8988T (cell line): ENCODE data around the gene DESI1.
"Not testable (repeated sequence)": the region's sequence is repeated elsewhere in the genome, so short reads cannot be mapped to it uniquely, and the experiment has no call there.

Experiments
- DNase-seq: peaks from one replicate; pipeline ENCODE4 v3.0.0; 2011

Gene DESI1

DNA sequence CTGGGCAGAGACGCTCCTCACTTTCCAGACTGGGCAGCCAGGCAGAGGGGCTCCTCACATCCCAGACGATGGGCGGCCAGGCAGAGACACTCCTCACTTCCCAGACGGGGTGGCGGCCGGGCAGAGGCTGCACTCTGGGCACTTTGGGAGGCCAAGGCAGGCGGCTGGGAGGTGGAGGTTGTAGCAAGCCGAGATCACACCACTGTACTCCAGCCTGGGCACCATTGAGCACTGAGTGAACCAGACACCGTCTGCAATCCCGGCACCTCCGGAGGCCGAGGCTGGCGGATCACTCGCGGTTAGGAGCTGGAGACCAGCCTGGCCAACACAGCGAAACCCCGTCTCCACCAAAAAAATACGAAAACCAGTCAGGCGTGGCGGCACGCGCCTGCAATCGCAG is 10.8 kb upstream of the DESI1 start:
- not testable (repeated sequence) for DNase-seq

DNA sequence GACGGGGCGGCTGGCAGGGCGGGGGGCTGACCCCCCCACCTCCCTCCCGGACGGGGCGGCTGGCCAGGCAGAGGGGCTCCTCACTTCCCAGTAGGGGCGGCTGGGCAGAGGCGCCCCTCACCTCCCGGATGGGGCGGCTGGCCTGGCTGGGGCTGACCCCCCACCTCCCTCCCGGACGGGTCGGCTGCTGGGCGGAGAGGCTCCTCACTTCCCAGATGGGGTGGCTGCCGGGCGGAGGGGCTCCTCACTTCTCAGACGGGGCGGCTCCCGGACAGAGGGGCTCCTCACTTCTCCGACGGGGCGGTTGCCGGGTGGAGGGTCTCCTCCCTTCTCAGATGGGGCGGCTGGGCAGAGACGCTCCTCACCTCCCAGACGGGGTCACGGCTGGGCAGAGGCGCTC is 10.3 kb upstream of the DESI1 start:
- not testable (repeated sequence) for DNase-seq

DNA sequence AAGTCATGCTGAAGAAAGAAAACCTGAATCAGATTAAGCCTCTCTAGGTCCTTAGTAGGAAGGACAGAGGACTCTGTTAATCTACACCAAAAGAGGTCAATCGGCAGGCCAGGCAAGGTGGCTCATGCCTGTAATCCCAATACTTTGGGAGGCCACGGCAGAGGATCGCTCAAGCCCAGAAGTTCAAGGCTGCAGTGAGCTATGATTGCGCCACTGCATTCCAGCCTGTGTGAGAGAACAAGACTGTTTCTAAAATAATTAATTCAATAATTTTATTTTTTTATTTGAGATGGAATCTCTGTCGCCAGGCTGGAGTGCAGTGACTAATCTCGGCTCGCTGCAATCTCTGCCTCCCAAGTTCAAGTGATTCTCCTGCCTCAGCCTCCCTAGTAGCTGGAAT is 4.7 kb upstream of the DESI1 start:
- DNase-seq, result no peak

DNA sequence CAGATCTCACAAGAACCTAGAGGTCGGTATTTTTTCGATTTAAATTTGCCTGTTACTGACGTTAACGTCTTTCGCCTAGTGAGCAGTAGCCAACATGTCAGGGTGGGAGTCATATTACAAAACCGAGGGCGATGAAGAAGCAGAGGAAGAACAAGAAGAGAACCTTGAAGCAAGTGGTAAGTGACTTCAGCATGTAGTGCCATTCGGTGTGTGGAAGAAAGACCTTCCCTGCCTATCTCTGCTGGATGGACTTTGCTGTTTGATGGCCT is 1.0 kb upstream of the DESI1 start:
- no peak for DNase-seq

DNA sequence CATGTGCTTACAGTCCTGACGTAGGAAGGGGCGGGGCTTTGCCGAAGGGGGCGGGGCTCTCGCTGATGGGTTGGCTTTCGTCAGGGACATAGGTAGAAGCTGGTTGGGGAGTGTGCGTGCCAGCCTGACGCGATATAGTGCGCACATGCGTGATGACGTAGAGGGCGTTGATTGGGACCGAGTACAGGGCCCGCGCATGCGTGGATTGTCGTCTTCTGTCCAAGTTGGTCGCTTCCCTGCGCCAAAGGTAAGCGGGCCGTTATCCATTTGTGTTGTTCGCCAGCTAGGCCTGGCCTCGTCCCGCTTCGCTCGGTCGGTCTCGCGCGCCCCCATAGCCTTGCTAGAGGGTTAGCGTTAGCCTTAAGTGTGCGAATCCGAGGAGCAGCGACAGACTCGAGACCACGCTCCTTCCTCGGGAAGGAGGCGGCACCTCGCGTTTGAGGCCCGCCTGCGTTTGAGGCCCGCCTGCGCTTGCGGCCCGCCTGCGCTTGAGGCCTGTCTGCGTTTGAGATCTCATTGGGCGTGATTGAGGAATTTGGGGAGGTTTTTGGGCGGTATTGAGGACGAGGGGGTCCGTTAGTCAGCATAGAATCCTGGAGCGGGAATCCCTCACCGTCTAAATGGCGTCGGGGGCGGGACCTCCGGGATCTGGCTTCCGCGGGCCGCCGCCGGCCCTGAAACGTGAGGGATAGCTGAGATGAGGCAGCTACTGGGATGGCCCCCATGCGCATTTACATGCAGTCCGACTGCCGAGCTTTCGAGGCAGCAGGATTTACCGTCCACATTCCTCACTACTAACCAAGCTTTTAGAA is 462 bp upstream of the DESI1 start, which contains the start of gene XRCC6:
Gene XRCC6 (plus strand): TSS at position 197 of the 812 bp plus-strand sequence. CDS start 710 bp downstream, outside the sequence.
- peak; percentile 85 for DNase-seq

DNA sequence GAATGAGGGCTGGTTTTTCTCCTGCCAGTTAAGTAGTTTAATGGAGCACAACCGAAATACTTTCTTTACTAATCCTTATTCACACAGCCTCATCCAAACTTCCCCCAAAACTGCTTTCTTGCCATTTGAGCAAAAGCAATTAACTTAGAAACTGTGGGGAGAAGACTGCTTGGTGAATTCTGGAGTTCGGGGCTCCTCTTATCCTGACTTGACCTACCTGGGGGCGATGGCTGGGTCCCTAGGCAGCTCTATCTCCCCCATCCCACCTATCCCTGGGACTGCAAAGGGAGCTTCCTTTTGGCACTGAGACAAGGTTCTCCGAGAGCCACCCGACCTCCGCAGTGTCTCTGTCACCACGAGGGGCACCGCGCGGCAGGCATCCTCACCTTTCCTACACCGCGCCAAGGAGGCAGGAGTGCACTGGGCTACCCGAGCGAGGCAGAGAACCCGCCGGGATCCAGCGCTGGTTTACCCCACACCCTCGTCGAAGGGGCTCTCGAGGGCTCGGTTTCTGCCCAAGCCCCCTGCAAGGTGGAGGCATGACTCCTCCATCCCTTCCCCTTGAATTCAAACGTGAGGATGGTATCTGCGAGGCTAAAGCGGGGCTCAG is 759 bp downstream of the DESI1 start:
- no peak for DNase-seq

DNA sequence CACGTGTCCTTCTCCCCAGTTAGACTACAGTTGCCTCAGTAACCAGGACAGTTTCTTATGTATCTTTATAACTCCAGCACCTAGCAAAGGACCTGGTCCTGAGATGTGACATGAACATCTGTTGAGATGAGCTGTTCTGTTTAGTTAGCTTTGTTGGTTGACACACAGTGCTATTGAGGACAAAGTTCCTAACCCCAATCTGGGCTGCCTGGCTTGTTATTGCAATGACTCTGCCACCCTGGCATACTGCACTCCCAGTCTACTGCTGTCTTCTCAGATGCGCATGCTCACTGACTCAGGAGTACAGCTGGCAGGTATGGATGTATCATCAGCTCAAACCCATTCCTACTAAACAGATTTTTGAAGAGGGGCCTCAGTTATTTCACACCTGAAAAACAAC is 7.4 kb downstream of the DESI1 start:
- DNase-seq, result no peak

DNA sequence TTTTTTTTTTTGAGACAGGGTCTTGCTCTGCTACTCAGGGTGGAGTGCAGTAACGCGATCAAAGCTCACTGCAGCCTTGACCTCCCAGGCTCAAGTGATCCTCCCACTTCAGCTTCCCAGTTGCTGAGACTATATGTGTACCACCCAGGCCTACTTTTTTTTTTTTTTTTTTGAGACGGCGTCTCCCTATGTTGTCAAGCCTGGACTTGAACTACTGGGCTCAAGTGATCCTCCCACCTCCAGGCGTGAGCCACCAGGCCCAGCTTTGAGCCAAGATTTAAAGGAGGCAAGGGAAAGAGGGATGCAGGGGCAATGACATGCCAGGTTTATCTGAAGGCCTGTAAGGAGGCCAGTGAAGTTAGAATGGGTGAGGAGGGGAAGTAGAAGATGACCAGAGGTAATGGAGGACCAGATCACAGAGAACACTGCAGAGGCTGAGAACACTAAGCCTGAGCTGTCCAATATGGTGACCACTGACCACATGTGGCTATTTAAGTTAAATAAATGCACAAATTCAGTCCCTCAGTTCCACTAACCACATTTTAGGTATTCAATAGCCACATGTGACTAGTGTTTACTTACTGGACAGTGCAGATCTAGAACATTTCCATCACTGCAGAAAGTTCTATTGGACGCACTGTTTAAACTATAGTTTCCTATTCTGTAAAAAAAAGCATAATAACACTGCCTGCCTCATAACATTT is 8.1 kb downstream of the DESI1 start:
- DNase-seq, result no peak

DNA sequence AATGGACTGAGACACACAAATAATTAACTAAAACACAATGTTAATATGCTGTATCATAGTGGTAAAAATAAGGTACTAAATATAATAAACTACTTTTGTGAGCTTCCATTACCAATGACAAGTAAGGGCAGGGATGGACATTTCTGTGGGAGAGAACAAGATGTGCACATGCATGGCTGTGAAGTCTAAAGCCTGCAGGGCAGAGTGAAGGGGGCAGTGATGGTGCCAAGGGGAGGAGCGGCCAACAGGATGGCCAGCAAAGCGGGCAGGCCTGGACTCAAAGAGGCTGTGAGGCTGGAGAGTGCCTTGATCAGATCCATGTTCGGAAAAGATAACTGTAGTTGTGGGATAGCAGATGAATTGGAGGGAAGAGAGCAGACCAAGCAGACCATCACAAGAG is 12.5 kb downstream of the DESI1 start:
- DNase-seq, result no peak

DNA sequence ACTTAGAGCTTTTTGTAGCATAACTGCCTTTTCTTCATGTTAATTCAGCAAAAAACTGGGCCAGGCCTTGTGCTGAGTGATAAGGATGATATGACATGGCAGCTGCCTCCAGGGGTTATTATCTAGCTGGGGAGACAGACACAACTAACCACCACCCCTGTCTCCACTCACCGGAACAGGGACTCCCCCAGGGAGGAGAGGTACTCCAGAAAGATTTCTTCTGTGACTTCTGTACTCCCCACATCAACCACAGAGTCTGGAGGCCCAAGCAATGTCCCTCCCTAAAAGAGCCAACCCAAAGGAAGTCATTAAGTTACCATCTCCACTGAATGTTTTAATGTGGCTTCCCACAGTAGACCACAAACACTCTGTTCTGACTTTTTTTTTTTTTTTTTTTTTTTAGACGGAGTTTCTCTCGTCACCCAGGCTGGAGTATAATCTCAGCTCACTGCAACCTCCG is 16.9 kb downstream of the DESI1 start:
- no peak for DNase-seq

DNA sequence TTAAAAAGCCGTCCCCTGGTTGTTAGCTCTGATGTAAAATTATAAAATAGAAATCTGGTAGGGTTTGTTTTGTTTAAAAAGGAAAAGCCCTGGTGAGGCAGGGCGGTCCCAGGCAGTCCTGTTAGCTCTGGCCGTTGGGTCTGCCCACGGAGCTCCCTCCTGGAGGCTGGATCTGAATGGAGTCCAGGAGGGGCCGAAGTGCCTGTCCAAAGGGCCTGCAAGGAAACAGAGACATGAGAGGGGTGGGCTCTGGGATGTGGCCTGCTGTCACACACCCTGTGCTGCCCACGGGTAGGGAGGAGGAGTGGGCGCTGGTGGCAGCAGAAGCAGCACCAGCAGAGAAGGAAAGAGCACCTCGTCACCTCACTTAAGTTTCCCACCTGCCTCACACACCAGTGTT is 19.9 kb downstream of the DESI1 start:
- no peak for DNase-seq

DNA sequence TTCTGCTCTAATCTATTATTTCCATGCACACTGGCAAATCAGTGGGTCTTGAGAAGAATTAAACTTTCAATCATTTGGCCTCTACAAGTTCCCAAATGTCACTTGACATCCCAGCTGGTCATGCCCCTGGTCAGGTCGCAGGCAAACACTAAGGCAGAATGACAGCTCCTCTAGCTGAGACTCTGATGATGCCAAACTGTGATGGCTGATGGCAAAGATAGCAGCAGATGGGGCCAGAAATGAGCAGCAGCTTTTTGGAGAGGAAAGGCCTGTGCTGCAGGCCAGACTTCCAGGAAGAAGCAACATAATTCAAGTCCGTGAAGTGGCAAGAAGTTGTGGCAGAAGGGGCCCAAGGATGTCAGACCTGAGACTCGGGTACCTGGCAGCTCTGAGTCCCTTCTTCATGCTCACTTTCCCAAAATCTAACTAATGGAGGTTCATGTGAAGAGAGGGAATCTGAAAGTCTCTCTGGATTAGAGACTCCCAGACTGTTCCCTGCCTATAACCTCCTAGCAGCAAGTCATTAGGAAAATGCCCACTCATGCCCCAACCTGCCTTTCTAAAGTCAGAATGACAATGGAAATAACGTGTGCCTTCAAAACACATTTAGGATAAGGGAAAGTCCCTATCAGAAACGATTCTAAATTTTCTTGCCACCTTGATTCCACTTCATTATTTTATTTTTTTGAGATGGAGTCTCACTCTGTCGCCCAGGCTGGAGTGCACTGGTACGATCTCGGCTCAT is 21.8 kb downstream of the DESI1 start:
- no peak for DNase-seq

DNA sequence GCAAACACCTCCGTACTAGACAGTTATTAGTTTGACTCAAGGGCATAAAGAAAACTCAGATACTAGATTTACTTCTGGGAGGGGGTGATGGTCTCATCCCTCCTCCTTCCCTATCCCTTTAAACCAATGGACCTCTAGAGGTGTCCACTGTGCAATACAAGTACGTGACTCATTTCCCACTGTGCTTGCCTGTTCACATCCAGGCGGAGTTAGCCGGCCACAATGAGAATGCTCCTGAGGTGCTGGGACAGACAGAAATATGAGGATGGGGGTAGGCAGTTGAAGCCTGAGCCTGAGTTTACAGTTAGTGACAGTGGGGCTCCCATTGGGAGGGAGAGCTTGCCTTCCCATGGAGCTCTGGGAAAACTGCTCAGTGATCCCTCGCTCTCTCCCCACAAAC is 22.8 kb downstream of the DESI1 start:
- no peak for DNase-seq

DNA sequence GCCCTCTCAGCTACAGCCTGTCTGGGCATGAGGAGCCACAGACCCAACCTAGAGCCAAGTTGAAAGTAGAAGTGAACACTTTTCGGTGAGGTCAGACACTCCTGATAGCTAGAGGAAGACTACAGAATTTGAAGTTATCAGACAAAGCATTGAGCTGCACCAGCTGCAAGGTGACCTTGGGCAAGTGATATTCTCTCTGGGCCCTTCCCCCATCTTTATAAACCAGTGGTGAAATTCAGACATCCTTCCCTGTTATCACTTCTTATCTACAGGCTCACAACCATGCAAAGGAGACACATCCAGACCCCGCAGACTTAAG is 23.2 kb downstream of the DESI1 start:
- no peak for DNase-seq

DNA sequence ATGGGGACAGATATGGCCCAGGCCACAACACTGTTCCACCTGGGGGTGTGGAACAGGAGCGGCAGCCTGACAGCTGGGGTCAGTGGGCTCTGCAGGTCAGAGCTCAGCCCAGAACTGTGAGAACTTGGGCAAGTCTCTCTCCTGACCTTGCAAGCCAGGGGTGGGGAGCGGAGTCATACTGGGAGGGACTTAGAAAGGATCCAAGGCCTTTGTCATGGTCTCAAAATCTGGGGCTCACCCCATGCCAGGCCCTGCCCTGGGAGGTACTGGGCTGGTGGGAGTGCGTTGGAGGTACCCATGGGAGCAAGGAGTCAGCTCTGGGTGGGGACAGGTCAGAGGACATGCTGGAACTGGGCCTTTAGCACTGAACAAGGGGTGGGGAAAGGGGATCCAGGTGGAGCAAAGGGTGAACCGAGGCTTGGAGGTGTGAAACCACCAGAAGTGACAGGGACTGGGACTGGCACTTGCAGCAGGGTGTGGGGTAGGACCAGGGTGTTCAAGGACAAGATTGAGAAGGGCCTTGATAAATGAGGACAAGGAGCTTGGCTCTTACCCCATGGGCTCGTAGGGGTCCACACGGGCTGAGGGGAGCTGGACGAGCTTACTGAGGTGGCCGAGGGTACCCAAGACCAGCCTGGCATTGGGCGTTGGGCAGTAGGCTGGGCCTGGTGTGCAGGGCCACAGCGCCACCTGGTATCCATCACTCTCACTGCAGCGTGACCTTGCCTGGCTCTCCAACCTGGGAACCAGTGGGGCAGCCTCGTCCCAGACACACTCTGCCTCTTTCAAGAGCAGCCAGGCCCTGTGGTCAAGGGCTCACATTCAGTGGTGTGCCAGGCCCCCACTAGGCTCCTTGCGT is 23.8 kb downstream of the DESI1 start:
- peak; percentile 76 for DNase-seq

DNA sequence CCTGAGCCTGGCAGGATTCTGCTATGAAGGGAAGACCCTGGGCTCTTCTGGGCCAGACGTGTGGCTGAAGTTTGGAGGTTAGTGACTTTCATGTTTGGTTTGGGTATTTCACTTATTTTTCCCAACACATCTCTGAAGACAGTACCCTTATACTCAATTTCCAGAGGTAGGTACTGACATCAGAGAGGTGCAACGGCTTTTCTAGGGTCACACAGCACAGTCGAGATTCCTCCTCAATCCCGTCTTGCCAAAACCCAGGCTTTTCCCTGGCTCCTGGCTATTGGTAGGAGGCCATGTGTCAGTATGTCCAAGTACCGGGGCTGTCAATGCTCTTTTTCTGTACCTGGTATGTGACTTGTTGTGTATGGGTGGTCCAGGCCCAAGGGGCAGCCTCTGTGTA is 25.1 kb downstream of the DESI1 start:
- DNase-seq, result no peak

DNA sequence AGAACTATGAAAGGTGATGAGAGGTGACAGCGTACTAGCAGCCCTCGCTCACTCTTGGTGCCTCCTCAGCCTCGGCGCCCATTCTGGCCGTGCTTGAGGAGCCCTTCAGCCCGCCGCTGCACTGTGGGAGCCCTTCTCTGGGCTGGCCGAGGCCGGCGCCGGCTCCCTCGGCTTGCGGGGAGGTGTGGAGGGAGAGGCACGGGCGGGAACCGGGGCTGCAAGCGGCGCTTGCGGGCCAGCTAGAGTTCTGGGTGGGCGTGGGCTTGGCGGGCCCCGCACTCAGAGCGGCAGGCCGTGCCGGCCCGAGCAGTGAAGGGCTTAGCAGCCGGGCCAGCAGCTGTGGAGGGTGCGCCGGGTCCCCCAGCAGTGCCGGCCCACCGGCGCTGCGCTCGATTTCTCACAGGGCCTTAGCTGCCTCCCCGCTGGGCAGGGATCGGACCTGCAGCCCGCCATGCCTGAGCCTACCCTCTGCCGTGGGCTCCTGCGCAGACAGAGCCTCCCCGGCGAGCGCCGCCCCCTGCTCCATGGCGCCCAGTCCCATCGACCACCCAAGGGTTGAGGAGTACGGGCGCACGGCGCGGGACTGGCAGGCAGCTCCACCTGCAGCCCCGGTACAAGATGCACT is 27.4 kb downstream of the DESI1 start:
- not testable (repeated sequence) for DNase-seq

DNA sequence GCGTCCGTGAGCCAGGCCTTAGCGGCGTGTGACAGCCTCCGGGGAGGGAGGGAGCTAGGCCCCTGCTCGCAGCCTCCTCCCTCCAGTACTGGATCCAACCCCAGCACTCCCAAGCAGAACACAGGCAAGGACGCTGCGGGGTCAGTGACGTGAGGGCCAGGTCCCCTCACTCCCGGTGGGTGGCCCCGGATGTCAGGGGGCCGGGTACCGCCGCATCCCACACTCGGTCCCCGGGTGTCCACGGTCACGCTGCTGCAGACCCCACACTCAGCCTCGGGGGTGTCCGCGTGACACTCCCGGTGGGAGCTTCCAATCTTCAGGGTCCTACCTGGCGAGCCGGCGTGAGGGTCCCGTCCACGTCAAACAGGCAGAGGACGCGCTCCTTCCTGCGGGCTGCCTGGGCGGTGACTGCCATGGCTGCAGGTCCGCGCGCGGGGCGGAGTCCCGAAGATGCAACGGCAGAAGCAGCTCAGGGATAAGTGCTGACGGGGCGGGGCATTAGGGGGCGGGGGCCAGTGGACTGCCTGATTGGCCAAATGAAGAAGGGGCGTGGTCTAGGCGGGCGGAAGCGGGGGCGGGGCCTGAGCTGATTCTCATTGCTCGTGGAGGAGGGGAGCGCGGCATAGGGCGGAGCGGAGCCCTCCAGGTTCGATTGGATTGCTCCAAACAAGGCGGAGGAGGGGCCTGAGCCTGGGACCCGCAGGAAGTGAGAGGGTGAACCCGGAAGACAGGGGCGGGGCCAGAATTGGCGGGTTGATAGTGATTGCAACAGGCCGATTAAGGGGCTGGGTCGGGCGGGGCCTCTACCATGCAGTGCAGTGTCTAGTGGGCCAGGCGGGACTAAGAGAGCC is 31.2 kb downstream of the DESI1 start, which contains the start of gene PMM1:
Gene PMM1 (minus strand): TSS at position 450 of the 851 bp plus-strand sequence. CDS start 35 bp downstream, at position 415.
- DNase-seq, result peak; percentile 96

DNA sequence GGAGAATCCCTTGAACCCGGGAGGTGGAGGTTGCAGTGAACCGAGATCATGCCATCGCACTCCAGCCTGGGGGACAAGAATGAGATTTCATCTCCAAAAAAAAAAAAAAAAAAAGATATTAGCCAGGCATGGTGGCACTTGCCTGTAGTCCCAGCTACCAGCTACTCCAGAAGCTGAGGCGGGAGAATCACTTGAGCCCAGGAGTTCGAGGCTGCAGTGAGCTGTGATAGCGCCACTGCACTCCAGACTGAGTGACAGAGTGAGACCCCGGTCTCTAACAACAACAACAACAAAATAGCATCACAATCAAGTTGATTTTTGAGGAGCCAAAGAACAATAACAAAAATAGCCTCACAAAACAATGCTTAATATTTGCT is 33.5 kb downstream of the DESI1 start:
- DNase-seq, result no peak

DNA sequence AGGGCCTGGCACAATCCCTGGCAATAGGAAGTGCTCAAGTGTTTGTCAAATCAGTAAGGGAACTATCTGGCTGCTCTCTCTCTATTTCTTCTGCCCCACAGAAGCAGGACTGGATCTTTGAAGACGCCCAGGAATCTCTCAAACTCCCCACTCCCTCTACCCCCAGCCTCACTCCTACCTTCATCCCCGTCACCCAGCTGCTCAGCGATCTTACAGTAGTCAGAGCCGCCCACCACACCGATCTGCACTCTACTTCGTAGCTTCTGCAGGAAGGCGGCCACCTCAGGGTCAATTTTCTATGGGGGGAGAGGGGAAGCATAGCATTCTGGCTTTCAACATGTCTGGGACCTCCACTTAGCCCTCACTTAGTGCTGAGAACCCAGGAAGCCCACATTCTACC is 34.9 kb downstream of the DESI1 start:
- no peak for DNase-seq

DNA sequence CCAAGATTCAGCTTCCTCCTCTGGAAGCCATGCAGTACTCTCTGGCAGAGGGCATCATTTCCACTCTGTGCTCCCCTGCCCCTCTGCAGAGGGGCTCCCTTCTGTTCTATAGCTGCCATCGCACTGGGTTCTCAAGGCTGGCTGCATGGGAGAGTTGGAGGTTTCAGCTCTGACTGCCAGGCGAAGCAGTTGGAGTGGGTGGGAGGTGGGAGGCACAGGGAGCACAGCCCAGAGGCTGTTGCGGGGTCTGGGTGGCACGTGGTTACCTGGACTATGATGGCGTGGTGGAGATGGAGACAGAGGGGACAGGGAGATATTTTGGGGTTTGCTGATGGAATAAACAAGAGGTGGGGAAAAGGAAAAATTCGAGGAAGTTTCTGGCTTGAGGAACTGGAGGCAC is 36.0 kb downstream of the DESI1 start:
- DNase-seq, result no peak
